K562 (cell line): ENCODE results near the gene CENPN. TPM values are rescaled to one million over a fixed set of nuclear protein-coding genes. Genes with fewer than 3 reads are reported as not detected.

Experiments
- ARID1B ChIP-seq: fragments of 450-650 bp; IDR thresholded peaks from 2 replicates; pipeline ENCODE4 v1.6.1; 2016; ENCODE audit warnings: antibody characterized with exemption, mild to moderate bottlenecking, inconsistent platforms
- ARID4B ChIP-seq: sonication (generic); formaldehyde crosslinking; IDR thresholded peaks from 2 replicates; pipeline ENCODE4 v1.8.0; 2022; ENCODE audit warnings: mild to moderate bottlenecking, missing genetic modification reagents
- BACH1 ChIP-seq: fragments of 200-800 bp; sonication (Bioruptor generic); IDR thresholded peaks from 2 replicates; pipeline ENCODE4 v1.6.1; 2016; ENCODE audit warnings: missing genetic modification characterization, missing compliant biosample characterization
- CBX3 ChIP-seq, 2 experiments: IDR thresholded peaks; 1 replicate in 1 of 2; 2 replicates in 1 of 2; pipeline ENCODE4 v1.6.1; 2012; ENCODE audit warnings: inconsistent platforms in 2 of 2, low read length in 2 of 2, borderline replicate concordance in 1 of 2, control low read depth in 1 of 2
- CEBPB ChIP-seq: fragments of 450-650 bp; IDR thresholded peaks from 2 replicates; pipeline ENCODE4 v1.6.1; 2016; ENCODE audit warnings: missing genetic modification characterization, missing compliant biosample characterization
- CREB1 ChIP-seq, 2 experiments: sonication (generic) in 1 of 2; formaldehyde crosslinking in 1 of 2; IDR thresholded peaks; 2 replicates each; pipeline versions ENCODE4 v1.6.1 to v1.8.0; 2012 to 2022; ENCODE audit warnings: inconsistent platforms in 1 of 2, mild to moderate bottlenecking in 1 of 2, missing genetic modification reagents in 1 of 2, moderate library complexity in 1 of 2
- DPF2 ChIP-seq: fragments of 450-650 bp; IDR thresholded peaks from 2 replicates; pipeline ENCODE4 v1.6.1; 2016
- ETV5 ChIP-seq: sonication (generic); formaldehyde crosslinking; IDR thresholded peaks from 2 replicates; pipeline ENCODE4 v1.4.0; 2020; ENCODE audit warnings: low read depth, mild to moderate bottlenecking, missing genetic modification reagents
- KAT7 ChIP-seq: sonication (generic); formaldehyde crosslinking; IDR thresholded peaks from 2 replicates; pipeline ENCODE4 v1.8.0; 2022; ENCODE audit warnings: missing genetic modification reagents, mild to moderate bottlenecking, borderline replicate concordance
- MAFG ChIP-seq: fragments of 450-650 bp; conservative IDR thresholded peaks from 2 replicates; pipeline ENCODE4 v1.6.1; 2016; ENCODE audit warnings: missing genetic modification characterization, missing compliant biosample characterization
- MAFK ChIP-seq: IDR thresholded peaks from 2 replicates; pipeline ENCODE4 v1.6.1; 2011; ENCODE audit warnings: low read length, improper control_type of control experiment
- MNT ChIP-seq, 2 experiments: fragments of 450-650 bp; conservative IDR thresholded peaks; 2 replicates each; pipeline ENCODE4 v1.6.1; 2017; ENCODE audit warnings: mild to moderate bottlenecking in 2 of 2, moderate library complexity in 2 of 2
- NCOR1 ChIP-seq: fragments of 450-650 bp; IDR thresholded peaks from 2 replicates; pipeline ENCODE4 v1.6.1; 2016; ENCODE audit warnings: mild to moderate bottlenecking, moderate library complexity
- NFE2 ChIP-seq: IDR thresholded peaks from 2 replicates; pipeline ENCODE4 v1.6.1; 2014; ENCODE audit warnings: antibody characterized with exemption, low read depth
- NFIX ChIP-seq: fragments of 250-450 bp; sonication (Bioruptor Pico); IDR thresholded peaks from 2 replicates; pipeline ENCODE4 v1.4.0; 2020; ENCODE audit warnings: low read depth, mild to moderate bottlenecking, moderate library complexity
- PHTF2 ChIP-seq: fragments of 250-450 bp; sonication (Bioruptor Pico); IDR thresholded peaks from 2 replicates; pipeline ENCODE4 v1.5.0; 2021; ENCODE audit warnings: mild to moderate bottlenecking
- SAP30 ChIP-seq: fragments of 200-600 bp; sonication (generic); IDR thresholded peaks from 2 replicates; pipeline ENCODE4 v1.6.1; 2012; ENCODE audit warnings: borderline replicate concordance, low read depth, mild to moderate bottlenecking, moderate library complexity, low read length, control low read depth, inconsistent platforms; ENCODE audit not compliant: insufficient read depth, poor library complexity, severe bottlenecking
- SMAD1 ChIP-seq: fragments of 150-350 bp; IDR thresholded peaks from 2 replicates; pipeline ENCODE4 v1.6.1; 2014; ENCODE audit warnings: low read length, low read depth; ENCODE audit not compliant: partially characterized antibody
- TCF7L2 ChIP-seq: fragments of 150-350 bp; IDR thresholded peaks from 2 replicates; pipeline ENCODE4 v1.6.1; 2016; ENCODE audit warnings: low read depth, mild to moderate bottlenecking, low read length, moderate library complexity
- ZKSCAN1 ChIP-seq: fragments of 150-350 bp; IDR thresholded peaks from 2 replicates; pipeline ENCODE4 v1.6.1; 2016; ENCODE audit warnings: low read depth, low read length
- ZNF75A ChIP-seq: fragments of 450-650 bp; formaldehyde crosslinking; IDR thresholded peaks from 2 replicates; pipeline ENCODE4 v1.4.0; 2020; ENCODE audit warnings: mild to moderate bottlenecking
- polyA plus RNA-seq, 8 experiments: library from polyadenylated mRNA; depleted of rRNA in 4 of 8; stranded (reverse) in 5 of 8; unstranded in 3 of 8; fragments of >200 nt; fragmentation: Nextera tagmentation in 2 of 8; fragmentation: Illumina TruSeq in 1 of 8; extraction: Ambion mirVana in 2 of 8; extraction: Trizol in 1 of 8; gene quantifications; 2 replicates each; pipeline versions ENCODE4 v1.2.1 to v1.2.3, GENCODE V29; 2011 to 2014; ENCODE audit warnings: inconsistent platforms in 1 of 8, missing spikeins in 1 of 8
- total RNA-seq, 7 experiments: library from RNA; depleted of rRNA in 6 of 7; stranded (reverse); fragments of >200 nt in 6 of 7; fragmentation: Illumina TruSeq in 2 of 7; extraction: Trizol in 2 of 7; gene quantifications; 2 replicates each; pipeline versions ENCODE4 v1.2.1 to v1.2.3, GENCODE V29; 2011 to 2021; ENCODE audit warnings: low replicate concordance in 1 of 7

CENPN gene
- total and polyA plus RNA-seq, 9 of the 15 experiments (the other 6 are each of a cell fraction or from before 2014, with no cell fraction given), result 92.3 to 384 (median 140) TPM

GRCh38 chr16:81036751-81037350 lies 29.8 kb downstream of the CENPN start (continued):
- TF ChIP-seq ARID4B (CRISPR knock-in tag), result peak; percentile 34; the same call in 1 of the 2 replicates
- peak; percentile 24; the same call in 1 of the 2 replicates for TF ChIP-seq ARID1B
- TF ChIP-seq BACH1 (tag), result 0 out of 2 replicates have a peak, but pooled peaks have one; percentile 24
- 0 out of 2 replicates have a peak, but pooled peaks have one; percentile 49 for TF ChIP-seq DPF2
- TF ChIP-seq NFE2, result peak; percentile 78; the same call in 1 of the 2 replicates
- TF ChIP-seq PHTF2 (CRISPR knock-in tag), result no peak
- no peak for TF ChIP-seq TCF7L2
- TF ChIP-seq CEBPB (tag), result 0 out of 2 replicates have a peak, but pooled peaks have one; percentile 13
- peak; percentile 10; the same call in 1 of the 2 replicates for TF ChIP-seq MAFK
- peak; percentile 32 for TF ChIP-seq SMAD1
- TF ChIP-seq CBX3 (IDR thresholded peaks at IDR 0.05; ENCODE audit: borderline replicate concordance in 1 of 2, low read length in 2 of 2), result peak in 1 of 2 experiments; percentile 50; a peak in 1 of 3 replicates
- peak; percentile 21 for TF ChIP-seq SAP30
- 0 out of 2 replicates have a peak, but pooled peaks have one; percentile 19 for TF ChIP-seq KAT7
- peak; percentile 80 for TF ChIP-seq MAFG
- TF ChIP-seq CREB1 (IDR thresholded peaks at IDR 0.05), result 0 out of 2 replicates have a peak, but pooled peaks have one; percentile 39
- TF ChIP-seq CREB1 (CRISPR knock-in tag; IDR thresholded peaks at IDR 0.05), result no peak; the same call in 1 of the 2 replicates
- TF ChIP-seq ETV5 (CRISPR knock-in tag), result peak; percentile 7; the same call in 1 of the 2 replicates
- TF ChIP-seq ZKSCAN1, result 0 out of 2 replicates have a peak, but pooled peaks have one; percentile 28
- no peak for TF ChIP-seq ZNF75A (CRISPR knock-in tag)
- TF ChIP-seq MNT (conservative IDR thresholded peaks at IDR 0.05), result 0 out of 4 replicates have a peak, but pooled peaks of 1 of the 2 experiments have one; percentile 20
- TF ChIP-seq NFIX, result no peak
- peak; percentile 11; the same call in 1 of the 2 replicates for TF ChIP-seq NCOR1
